Fibroblast of villous mesenchyme (primary cell): Measurements from ENCODE around the gene CDH11. TPM values are rescaled to one million over a fixed set of nuclear protein-coding genes. Genes with fewer than 3 reads are reported as not detected.

Experiments
- DNase-seq: peaks from one replicate; pipeline ENCODE4 v3.0.0-alpha.2; 2010; ENCODE audit warnings: low read depth
- H3K4me3 ChIP-seq: 2 replicates; pipeline ENCODE4 v1.5.1; 2011; ENCODE audit warnings: low read depth, mild to moderate bottlenecking, low read length
- total RNA-seq: library from RNA; depleted of rRNA; stranded (reverse); fragments of >200 nt; gene quantifications from 2 replicates; pipeline ENCODE4 v1.2.3, GENCODE V29; 2012
- TF ChIP-seq, protein P1 (sequence below): IDR thresholded peaks from 2 replicates; pipeline ENCODE4 v1.5.1; 2012; ENCODE audit warnings: low read depth, mild to moderate bottlenecking, low read length; ENCODE audit not compliant: insufficient read depth

The CDH11 gene, protein sequence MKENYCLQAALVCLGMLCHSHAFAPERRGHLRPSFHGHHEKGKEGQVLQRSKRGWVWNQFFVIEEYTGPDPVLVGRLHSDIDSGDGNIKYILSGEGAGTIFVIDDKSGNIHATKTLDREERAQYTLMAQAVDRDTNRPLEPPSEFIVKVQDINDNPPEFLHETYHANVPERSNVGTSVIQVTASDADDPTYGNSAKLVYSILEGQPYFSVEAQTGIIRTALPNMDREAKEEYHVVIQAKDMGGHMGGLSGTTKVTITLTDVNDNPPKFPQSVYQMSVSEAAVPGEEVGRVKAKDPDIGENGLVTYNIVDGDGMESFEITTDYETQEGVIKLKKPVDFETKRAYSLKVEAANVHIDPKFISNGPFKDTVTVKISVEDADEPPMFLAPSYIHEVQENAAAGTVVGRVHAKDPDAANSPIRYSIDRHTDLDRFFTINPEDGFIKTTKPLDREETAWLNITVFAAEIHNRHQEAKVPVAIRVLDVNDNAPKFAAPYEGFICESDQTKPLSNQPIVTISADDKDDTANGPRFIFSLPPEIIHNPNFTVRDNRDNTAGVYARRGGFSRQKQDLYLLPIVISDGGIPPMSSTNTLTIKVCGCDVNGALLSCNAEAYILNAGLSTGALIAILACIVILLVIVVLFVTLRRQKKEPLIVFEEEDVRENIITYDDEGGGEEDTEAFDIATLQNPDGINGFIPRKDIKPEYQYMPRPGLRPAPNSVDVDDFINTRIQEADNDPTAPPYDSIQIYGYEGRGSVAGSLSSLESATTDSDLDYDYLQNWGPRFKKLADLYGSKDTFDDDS
- total RNA-seq, result 265 and 290 TPM in 2 replicates

- peak; percentile 89 for DNase-seq
- H3K4me3 ChIP-seq, result peak within 1 kb of the TSS; percentile 97
- TF ChIP-seq, protein P1, sequence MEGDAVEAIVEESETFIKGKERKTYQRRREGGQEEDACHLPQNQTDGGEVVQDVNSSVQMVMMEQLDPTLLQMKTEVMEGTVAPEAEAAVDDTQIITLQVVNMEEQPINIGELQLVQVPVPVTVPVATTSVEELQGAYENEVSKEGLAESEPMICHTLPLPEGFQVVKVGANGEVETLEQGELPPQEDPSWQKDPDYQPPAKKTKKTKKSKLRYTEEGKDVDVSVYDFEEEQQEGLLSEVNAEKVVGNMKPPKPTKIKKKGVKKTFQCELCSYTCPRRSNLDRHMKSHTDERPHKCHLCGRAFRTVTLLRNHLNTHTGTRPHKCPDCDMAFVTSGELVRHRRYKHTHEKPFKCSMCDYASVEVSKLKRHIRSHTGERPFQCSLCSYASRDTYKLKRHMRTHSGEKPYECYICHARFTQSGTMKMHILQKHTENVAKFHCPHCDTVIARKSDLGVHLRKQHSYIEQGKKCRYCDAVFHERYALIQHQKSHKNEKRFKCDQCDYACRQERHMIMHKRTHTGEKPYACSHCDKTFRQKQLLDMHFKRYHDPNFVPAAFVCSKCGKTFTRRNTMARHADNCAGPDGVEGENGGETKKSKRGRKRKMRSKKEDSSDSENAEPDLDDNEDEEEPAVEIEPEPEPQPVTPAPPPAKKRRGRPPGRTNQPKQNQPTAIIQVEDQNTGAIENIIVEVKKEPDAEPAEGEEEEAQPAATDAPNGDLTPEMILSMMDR, result peak; percentile 39
Measured at GRCh38 chr16:65121870-65122723, at the start of gene CDH11. Gene CDH11 (minus strand): TSS chr16:65122063. CDS start chr16:65004869, 117,194 bp downstream.

- no peak overlapping the region for H3K4me3 ChIP-seq
- DNase-seq, result no peak
- TF ChIP-seq, protein P1, result peak; percentile 17
Measured at GRCh38 chr16:65154321-65154720, 32.5 kb upstream of the CDH11 start.

DNA sequence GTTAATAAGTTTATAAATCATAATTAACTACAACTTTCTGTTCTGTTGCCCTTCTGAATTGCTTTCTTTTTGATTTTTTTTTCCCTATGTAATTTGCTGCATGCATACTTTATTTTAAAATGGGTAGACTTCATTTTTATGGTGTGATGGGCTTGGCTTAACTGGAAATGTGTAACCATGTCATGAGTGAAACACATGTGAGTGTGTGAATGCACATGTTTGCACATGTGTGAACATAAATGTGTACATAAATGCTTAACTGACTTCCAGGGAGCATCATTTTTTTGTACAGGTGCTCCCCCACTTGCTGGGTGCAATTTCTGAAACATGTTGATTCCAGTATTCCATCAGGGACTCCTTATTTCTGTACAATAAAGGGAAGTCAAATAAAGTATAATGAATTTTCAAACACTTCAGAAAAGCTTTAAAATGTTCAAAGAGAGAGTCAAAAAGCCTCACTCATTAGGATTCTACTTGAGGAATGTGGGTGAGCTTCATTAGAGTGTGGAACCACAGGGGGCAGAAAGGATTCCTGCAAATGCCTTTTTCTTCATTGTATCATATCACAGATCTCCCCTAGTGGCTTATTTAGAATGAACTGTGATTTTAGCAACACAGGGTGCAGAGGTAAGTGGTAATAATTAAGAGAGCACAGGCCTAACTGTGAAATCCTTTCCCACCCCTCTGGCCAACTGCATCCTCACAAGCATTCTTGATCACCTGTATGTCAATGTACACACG, 31.7 kb upstream of the CDH11 start:
- H3K4me3 ChIP-seq, result no peak overlapping the region
- DNase-seq, result no peak
- TF ChIP-seq, protein P1, result peak; percentile 6

DNA sequence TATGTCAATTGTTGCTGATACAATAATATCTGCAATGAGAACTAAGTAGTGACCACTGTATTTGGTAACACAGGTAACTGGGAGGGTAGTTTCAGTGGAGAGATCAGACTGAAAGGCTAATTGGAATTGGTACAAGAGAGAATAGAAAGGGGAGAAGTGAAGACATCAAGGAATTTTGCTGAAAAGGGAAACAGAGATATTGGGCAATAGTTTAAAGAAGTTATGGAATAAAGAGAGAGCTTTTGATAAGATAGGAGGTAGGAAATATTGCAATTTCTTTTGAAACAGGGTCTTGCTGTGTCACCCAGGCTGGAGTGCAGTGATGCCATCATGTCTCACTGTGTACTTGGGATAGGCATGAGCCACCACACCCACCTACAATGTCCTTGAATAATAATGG, 26.9 kb upstream of the CDH11 start:
- no peak overlapping the region for H3K4me3 ChIP-seq
- TF ChIP-seq, protein P1, result no peak
- no peak for DNase-seq

DNA sequence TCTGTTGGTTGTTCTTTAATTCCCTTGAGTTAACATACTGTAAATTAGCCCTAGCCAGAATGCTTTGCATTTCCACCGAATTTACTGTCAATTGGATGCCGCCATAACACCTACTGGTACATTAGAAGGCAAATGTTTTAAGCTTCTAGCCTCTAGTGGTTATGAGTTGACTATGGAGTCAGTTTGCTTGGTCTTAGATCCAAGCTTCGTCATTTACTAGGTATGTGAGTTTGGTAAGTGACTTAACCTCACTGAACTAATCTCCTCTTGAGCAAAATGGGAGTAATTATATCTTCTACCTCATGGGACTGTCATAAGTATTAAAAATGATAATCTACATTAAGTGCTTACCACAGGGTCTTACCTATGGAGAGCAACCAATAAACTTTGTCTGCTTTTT, 20.4 kb upstream of the CDH11 start:
- H3K4me3 ChIP-seq, result no peak overlapping the region
- no peak for DNase-seq
- TF ChIP-seq, protein P1, result no peak

DNA sequence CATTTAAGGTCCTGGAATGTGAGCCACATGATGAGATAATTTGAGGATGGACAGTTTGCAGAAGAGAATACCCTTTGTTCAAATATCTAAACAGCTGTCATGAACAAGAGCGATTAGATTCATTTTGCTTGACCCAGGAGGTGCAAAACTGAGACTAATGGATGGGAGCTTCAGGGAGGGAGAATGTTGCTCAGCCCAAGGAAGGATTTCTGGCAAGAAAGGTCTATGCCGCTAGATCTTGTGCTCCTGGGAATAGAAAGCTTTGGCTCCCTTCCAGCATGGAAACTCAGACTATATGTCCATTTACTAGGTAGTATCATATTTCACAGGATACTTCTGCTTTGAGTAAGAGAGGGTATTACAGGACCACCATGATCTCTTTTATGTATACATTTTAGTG, 14.8 kb upstream of the CDH11 start:
- TF ChIP-seq, protein P1, result no peak
- H3K4me3 ChIP-seq, result no peak overlapping the region
- DNase-seq, result no peak
